Fibroblast of the conjunctiva (primary cell): Measurements from ENCODE around the gene INO80.
"Not testable (repeated sequence)": the region's sequence is repeated elsewhere in the genome, so short reads cannot be mapped to it uniquely, and the experiment has no call there.

Experiments
- DNase-seq: peaks from one replicate; pipeline ENCODE4 v3.0.0-alpha.2; 2010; ENCODE audit warnings: low read depth

INO80 gene

DNA sequence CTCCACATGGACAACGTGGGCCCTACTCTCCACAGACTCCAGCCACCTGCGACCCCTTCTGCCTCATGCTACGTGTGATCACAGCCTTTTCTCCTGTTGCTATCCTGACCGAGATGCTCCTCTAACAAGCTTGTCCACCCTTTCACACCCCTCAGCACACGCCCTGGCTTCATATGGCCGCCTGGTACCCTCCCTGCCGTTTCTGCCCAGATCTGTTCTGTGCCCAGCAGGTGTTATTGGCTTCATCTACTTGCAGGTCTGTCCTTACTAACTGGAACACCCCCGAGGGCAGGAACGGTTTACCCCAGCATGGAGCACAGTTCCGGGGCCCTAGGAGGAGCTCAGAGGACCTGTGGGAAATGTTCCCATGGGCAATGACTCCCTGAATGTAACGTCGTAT is 152.9 kb downstream of the INO80 start:
- no peak for DNase-seq

DNA sequence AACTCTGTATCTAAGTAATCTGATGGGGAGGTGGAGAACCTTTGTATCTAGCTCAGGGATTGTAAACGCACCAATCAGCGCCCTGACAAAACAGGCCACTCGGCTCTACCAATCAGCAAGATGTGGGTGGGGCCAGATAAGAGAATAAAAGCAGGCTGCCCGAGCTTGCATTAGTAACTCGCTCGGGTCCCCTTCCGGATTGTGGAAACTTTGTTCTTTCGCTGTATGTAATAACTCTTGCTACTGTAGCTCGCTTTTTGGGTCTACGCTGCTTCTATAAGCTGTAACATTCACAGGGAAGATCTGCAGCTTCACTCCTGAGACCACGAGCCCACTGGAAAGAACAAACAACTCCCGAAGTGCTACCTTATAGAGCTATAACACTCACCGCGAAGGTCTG is 153.8 kb downstream of the INO80 start:
- DNase-seq: not testable (repeated sequence)

DNA sequence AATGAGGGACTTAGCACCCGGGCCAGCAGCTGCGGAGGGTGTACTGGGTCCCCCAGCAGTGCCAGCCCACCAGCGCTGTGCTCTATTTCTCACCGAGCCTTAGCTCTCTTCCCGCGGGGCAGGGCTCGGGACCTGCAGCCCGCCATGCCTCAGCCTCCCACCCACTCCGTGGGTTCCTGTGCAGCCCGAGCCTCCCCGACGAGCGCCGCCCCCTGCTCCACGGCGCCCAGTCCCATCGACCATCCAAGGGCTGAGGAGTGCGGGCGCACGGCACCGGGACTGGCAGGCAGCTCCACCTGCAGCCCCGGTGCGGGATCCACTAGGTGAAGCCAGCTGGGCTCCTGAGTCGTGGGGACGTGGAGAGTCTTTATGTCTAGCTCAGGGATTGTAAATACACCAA is 154.3 kb downstream of the INO80 start:
- DNase-seq: not testable (repeated sequence)

- no peak for DNase-seq
Observed at GRCh38 chr15:40960925-40961324, 155.2 kb downstream of the INO80 start.

- DNase-seq: no peak
Observed at GRCh38 chr15:40960151-40960885, 155.8 kb downstream of the INO80 start.

DNA sequence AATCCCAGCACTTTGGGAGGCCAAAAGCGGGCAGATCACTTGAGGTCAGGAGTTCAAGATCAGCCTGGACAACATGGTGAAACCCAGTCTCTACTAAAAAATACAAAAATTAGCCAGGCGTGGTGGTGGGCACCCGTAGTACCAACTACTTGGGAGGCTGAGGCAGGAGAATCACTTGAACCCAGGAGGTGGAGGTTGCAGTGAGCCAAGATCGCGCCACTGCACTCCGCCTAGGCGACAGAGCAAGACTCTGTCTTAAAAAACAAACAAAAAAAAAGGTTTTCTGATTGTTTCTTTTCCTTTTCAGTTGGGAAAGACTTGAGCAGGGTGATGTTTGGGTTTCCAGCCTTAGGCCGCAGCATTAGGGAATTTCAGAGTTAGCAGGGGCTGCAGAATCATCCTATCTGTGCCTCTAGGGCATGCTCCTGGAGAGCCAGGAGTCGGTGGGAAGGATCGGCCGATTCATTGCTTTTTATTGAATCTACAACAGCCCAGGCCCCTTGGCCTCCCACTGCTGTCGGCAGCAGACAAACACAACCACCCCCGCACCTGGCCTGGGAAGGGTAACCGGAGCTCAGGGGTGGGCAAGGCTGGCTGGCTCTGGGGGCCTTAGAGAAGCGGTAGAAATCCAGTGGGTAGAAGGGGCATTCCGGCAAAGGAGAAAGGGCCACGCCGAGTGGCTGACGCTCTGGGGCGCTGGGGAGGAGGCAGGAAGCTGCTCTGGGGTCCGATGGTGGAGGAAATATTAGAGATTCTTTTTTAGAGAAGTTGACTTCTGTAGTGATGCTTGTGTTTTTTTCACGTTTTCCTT is 156.5 kb downstream of the INO80 start:
- DNase-seq: no peak

DNA sequence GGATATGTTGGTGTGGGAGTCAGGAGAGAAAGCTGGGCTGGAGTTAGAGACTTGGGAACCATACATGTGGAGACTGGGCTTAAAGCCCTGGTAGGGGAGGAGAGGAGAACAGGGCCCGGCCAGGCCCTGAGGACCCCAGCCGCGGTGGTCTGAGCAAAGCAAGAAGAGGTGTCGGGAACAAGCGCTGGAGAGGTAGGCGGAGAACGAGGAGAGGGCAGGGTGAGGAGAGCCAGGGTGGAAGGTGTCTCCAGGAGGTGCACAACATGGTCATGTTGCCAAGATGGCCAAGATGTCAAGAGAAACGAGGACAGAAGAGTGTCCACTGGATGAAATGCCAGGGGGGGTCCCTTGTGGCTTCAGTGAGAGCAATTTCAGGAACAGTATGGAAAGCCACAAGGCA is 157.4 kb downstream of the INO80 start:
- no peak for DNase-seq

GRCh38 chr15:40958146-40958545 is 157.9 kb downstream of the INO80 start:
- DNase-seq: no peak

DNA sequence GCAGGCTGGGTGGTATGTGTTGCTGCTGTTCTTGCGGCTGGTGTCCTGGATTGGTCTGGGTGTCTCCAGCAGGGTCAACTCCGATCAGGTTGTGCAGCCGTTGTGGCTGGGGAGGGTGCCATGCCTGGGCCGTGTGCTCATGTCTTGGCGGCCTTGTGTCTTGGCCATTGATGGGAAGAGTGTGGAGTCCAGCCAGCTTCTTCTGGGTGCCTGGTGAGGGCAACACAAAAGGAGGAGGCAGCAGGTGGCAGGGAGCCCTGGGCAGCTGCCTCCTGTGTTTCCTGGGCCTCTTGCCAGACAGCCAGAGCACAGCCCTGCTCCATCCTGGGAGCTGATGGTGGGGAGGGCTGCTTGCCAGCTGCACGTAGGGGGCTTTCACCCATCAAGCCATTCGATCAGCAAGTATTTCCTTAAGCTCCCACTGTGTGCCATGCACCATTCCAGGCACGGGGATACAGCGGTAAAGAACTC is 158.5 kb downstream of the INO80 start:
- peak; percentile 23 for DNase-seq

GRCh38 chr15:40957041-40957555 is 159.0 kb downstream of the INO80 start:
- DNase-seq: no peak

- no peak for DNase-seq
Observed at GRCh38 chr15:40956541-40956982, 159.5 kb downstream of the INO80 start.

- no peak for DNase-seq
Observed at GRCh38 chr15:40955930-40956540, 160.0 kb downstream of the INO80 start.

DNA sequence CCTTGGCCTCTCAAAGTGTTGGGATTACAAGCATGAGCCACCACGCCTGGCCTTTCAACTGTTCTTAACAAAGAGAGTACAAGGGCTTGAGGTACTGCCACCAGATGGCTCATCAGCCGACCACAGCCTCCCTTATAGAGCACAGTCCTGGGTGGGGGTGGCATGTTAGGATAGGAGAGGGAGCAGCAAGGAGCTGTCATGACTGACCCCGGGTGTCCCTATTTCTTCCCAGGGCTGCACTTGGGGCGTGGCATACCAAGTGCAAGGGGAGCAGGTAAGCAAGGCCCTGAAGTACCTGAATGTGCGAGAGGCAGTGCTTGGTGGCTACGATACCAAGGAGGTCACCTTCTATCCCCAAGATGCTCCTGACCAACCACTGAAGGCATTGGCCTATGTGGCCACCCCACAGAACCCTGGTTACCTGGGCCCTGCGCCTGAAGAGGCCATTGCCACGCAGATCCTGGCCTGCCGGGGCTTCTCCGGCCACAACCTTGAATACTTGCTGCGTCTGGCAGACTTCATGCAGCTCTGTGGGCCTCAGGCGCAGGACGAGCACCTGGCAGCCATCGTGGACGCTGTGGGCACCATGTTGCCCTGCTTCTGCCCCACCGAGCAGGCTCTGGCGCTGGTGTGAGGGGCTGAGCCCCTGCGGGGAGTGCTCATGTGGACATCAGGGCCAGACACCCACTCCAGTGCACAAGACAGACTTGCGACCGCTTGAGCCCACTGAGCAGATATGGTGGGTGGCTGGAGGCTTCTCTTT is 160.8 kb downstream of the INO80 start:
- DNase-seq: no peak

GRCh38 chr15:40954158-40954848 is 161.8 kb downstream of the INO80 start:
- DNase-seq: not testable (repeated sequence)

DNA sequence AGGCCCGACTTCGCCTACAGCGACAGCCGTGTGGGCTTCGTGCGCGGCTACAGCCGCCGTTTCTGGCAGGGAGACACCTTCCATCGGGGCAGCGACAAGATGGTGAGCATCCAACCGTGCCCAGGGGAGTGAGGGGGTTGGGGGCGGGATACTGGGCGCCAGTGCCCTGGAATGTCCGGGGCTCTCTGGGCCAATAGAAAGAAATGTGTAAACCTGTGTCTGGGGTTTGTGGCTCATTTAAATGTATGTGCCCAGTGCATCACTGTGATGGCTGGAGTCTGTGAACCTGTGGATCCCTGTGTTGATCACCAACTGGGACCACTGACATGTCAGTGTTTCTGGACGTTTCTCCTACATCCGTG is 162.4 kb downstream of the INO80 start:
- DNase-seq: no peak

- DNase-seq: peak; percentile 98
Observed at GRCh38 chr15:40952901-40953712, 163.0 kb downstream of the INO80 start, which contains the start of gene CHAC1. TSS of gene CHAC1 (plus strand) at chr15:40953471. CDS start at chr15:40953584, 113 bp downstream.

- DNase-seq: no peak
Observed at GRCh38 chr15:40952301-40952900, 163.7 kb downstream of the INO80 start.

DNA sequence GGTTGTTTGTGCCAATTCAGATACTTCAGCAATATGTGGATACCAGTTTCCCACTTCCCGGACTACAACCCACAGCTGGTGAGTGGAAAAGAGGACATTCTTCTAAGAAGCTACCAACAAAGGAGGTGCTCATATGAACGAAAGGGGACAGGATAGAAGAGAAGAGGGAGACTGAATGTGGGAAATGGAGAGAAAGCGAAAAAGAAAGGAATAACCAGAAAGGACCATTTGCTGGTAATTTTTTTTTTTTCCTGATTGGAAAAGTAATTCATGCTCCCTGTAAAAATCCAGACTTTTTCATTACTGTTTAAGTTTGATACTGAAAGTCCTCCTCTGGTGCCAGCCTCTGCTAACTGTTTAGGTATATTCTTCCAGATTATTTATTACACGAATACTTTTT is 164.3 kb downstream of the INO80 start:
- no peak for DNase-seq

- no peak for DNase-seq
Observed at GRCh38 chr15:40949756-40950207, 166.3 kb downstream of the INO80 start.
